ENCODE results near the gene CACNB3.
"Not testable (repeated sequence)": the region's sequence is repeated elsewhere in the genome, so short reads cannot be mapped to it uniquely, and the experiment has no call there.

The CACNB3 gene

DNA sequence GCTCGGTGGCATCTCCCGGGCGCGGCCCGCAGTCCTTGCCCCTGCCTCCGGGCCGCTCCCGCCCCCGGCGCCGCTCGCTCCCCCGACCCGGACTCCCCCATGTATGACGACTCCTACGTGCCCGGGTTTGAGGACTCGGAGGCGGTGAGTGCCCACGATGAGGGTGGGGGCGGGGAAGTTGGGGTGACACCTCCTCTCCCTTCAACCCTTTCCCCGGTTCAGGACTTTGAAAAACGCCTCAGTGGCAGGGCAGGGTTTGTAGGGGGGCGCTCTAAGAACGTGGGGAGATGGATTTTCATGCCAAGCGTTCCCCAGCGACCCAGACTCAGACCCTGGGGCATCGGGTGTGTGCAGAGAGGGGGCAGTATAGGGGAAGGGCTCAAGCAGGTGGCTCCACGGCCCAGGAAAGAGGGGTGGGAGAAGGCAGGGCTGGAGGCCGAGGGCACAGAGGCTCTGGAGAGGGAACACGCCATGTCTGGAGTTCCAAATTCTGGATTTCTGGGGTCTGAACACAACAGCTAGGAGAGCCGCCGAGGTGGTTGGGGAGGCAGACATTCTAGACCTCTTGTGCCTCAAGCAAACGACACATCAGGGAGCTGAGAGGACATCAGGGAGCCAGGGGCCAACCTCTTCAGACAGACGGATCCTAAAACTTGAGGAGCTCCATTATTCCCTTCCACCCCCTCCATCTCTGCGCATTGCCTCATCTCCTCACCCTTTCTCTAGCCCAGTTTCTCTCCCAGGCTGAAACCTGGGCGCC lies 715 bp downstream of the CACNB3 start:
- no peak for DNase-seq (ENCODE audit: low read depth)

- no peak for DNase-seq (ENCODE audit: low read depth)
Observed at GRCh38 chr12:48819986-48820725, 1.9 kb downstream of the CACNB3 start.

DNA sequence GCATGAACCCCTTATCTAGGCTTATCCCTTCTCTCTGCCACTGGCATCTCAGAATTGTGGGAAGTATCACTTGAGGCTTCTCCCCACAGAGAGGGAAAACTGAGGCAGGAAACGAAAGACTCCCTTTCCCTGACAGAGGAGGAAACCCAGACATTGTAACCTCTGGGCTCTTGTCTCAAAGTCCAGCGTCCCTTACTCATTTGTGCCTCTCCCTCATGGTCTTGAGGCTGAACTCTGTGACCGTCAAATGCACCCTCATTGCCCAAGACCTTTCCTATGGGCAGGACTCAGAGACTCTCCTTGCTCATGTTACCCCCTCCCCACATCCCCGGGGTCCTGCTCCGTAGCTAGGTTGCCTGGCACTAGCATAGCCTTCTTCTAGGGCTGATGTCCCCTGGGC lies 3.8 kb downstream of the CACNB3 start:
- no peak for DNase-seq (ENCODE audit: low read depth)

- DNase-seq (ENCODE audit: low read depth): no peak
Observed at GRCh38 chr12:48822711-48823110, 4.4 kb downstream of the CACNB3 start.

DNA sequence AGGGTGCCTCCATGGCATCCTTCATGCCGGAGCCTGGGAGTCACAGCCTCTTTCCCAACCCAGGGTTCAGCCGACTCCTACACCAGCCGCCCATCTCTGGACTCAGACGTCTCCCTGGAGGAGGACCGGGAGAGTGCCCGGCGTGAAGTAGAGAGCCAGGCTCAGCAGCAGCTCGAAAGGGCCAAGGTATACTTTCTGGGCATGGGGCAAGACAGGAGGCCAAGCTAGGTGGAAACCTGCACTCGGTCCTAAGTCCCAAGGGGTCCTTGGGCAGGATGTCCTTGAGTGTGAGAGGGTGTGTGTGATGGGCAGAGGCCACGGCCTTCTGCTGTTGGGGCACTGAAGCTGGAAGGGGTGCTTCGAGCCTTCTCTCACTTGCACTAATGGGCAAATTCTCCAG lies 5.0 kb downstream of the CACNB3 start:
- no peak for DNase-seq (ENCODE audit: low read depth)

- DNase-seq (ENCODE audit: low read depth): no peak
Observed at GRCh38 chr12:48824112-48824511, 5.8 kb downstream of the CACNB3 start.

DNA sequence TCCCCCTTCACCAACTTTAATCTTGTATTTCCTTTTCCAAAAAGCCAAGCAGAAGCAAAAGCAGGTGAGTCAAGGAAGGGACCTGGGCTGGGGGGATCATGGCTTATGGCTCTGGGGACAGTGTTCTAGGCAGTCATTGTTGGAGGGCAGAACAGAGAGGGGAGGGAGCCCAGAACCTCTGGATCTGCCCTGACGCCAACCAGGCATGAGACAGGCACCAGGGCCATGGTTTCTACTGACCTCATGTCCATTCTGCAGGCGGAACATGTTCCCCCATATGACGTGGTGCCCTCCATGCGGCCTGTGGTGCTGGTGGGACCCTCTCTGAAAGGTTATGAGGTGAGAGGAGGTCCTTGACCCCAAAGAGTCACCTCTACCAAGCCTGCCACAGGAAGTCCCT lies 6.6 kb downstream of the CACNB3 start:
- DNase-seq (ENCODE audit: low read depth): no peak

GRCh38 chr12:48826209-48826855 lies 8.0 kb downstream of the CACNB3 start:
- no peak for DNase-seq (ENCODE audit: low read depth)

DNA sequence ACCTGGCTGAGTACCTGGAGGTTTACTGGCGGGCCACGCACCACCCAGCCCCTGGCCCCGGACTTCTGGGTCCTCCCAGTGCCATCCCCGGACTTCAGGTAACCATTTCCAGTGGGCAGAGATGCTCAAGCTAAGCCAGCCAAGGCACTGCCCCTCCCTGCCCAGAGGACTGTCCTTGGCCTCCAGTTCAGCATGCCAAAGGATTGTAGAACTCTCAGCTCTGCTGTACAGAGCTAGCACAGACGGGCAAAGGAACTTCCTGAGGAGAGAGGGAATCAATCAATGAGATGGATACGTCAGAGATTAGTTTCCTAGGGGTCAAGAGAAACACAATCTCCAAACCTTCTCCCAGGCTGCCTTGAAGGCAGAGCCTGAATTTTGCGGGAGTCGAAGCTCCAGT lies 8.7 kb downstream of the CACNB3 start:
- DNase-seq (ENCODE audit: low read depth): no peak

DNA sequence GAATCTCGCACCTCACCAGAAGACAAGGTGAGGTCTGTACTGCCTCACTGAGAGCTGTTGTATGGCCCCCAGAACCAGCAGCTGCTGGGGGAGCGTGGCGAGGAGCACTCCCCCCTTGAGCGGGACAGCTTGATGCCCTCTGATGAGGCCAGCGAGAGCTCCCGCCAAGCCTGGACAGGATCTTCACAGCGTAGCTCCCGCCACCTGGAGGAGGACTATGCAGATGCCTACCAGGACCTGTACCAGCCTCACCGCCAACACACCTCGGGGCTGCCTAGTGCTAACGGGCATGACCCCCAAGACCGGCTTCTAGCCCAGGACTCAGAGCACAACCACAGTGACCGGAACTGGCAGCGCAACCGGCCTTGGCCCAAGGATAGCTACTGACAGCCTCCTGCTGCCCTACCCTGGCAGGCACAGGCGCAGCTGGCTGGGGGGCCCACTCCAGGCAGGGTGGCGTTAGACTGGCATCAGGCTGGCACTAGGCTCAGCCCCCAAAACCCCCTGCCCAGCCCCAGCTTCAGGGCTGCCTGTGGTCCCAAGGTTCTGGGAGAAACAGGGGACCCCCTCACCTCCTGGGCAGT lies 9.3 kb downstream of the CACNB3 start:
- no peak for DNase-seq (ENCODE audit: low read depth)

DNA sequence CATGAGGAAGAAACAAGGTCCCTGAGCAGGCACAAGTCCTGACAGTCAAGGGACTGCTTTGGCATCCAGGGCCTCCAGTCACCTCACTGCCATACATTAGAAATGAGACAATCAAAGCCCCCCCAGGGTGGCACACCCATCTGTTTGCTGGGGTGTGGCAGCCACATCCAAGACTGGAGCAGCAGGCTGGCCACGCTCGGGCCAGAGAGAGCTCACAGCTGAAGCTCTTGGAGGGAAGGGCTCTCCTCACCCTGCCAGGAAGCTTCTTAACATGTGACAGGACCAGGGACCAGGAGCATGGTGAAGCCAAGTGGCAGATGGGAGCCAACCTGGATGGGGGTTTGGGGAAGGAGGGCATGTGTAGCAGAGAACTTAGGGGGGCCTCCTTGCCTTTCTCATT lies 10.0 kb downstream of the CACNB3 start:
- no peak for DNase-seq (ENCODE audit: low read depth)

GRCh38 chr12:48828841-48829575 lies 10.7 kb downstream of the CACNB3 start:
- DNase-seq (ENCODE audit: low read depth): no peak

DNA sequence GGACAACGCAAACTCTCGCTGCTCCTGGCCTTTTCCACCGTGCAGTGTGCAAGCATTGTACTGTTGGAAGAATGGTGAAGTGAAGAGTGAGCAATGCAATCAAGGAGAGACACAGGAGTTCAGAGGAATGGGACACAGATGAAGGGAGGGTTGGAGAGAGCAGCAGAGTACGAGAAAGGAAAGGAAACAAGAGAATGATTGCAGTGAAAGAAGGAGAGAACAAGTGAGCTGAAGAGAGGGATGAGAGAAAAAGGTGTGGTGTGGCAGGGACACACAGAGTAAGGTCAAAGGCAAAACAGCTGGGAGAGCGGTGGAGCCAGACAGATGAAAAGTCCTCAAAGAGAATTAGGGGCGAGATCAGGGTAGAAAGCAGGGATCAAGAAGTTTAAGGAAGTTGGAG lies 13.0 kb downstream of the CACNB3 start:
- DNase-seq (ENCODE audit: low read depth): no peak

- no peak for DNase-seq (ENCODE audit: low read depth)
Observed at GRCh38 chr12:48832321-48833060, 14.2 kb downstream of the CACNB3 start.

GRCh38 chr12:48838048-48838447 lies 19.8 kb downstream of the CACNB3 start:
- no peak for DNase-seq (ENCODE audit: low read depth)

DNA sequence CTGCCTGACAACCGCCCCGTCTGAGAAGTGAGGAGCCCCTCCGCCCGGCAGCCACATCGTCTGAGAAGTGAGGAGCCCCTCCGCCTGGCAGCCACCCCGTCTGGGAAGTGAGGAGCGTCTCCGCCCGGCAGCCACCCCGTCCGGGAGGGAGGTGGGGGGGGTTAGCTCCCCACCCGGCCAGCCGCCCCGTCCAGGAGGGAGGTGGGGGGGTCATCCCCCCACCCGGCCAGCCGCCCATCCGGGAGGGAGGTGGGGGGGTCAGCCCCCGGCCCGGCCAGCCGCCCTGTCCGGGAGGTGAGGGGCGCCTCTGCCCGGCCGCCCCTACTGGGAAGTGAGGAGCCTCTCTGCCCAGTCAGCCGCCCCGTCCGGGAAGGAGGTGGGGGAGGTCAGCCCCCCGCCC lies 23.7 kb downstream of the CACNB3 start:
- DNase-seq (ENCODE audit: low read depth): not testable (repeated sequence)

- peak; percentile 99 for DNase-seq (ENCODE audit: low read depth)
Observed at GRCh38 chr12:48851883-48852733, 33.8 kb downstream of the CACNB3 start, which contains the start of gene DDX23. DDX23 (minus strand) TSS chr12:48852163; CDS start chr12:48845782, 6,381 bp downstream.

GRCh38 chr12:48852734-48853688 lies 34.7 kb downstream of the CACNB3 start:
- DNase-seq (ENCODE audit: low read depth): peak; percentile 86

- no peak for DNase-seq (ENCODE audit: low read depth)
Observed at GRCh38 chr12:48854488-48854887, 36.2 kb downstream of the CACNB3 start.
